ENCODE data around the gene CDH4.

DNA sequence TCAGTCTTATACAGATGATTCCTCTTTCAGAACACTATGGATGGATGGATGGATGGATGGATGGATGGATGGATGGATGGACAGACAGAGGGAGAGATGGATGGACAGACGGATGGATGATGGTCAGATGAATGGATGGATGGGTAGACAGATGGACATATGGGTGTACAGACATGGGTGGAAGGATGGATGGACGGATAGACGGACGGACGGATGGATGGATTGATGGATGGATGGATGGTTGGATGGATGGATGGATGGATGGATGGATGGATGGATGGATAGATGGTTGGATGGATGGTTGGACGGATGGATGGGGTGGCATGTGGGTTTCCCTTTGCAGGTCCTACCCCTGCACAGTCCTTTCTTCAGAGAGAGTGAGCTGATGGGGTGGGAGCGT is 320.7 kb downstream of the CDH4 start:
- TF ChIP-seq, protein P1, sequence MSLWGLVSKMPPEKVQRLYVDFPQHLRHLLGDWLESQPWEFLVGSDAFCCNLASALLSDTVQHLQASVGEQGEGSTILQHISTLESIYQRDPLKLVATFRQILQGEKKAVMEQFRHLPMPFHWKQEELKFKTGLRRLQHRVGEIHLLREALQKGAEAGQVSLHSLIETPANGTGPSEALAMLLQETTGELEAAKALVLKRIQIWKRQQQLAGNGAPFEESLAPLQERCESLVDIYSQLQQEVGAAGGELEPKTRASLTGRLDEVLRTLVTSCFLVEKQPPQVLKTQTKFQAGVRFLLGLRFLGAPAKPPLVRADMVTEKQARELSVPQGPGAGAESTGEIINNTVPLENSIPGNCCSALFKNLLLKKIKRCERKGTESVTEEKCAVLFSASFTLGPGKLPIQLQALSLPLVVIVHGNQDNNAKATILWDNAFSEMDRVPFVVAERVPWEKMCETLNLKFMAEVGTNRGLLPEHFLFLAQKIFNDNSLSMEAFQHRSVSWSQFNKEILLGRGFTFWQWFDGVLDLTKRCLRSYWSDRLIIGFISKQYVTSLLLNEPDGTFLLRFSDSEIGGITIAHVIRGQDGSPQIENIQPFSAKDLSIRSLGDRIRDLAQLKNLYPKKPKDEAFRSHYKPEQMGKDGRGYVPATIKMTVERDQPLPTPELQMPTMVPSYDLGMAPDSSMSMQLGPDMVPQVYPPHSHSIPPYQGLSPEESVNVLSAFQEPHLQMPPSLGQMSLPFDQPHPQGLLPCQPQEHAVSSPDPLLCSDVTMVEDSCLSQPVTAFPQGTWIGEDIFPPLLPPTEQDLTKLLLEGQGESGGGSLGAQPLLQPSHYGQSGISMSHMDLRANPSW (CRISPR knock-in tag; IDR thresholded peaks at IDR 0.05), result no peak
- TF ChIP-seq ZZZ3 (IDR thresholded peaks at IDR 0.05) (no peak), RBBP5 (IDR thresholded peaks at IDR 0.05; ENCODE audit: borderline replicate concordance, insufficient read depth, low read length, poor library complexity, severe bottlenecking) (no peak), ARID1B (IDR thresholded peaks at IDR 0.05) (no peak), ELF2 (CRISPR knock-in tag; IDR thresholded peaks at IDR 0.05) (no peak), MXI1 (IDR thresholded peaks at IDR 0.05; ENCODE audit: low read depth, low read length) (no peak), FOXP1 (CRISPR knock-in tag; IDR thresholded peaks at IDR 0.05) (no peak), GABPA (tag; conservative IDR thresholded peaks at IDR 0.05; ENCODE audit: low read depth) (no peak), POLR3A (IDR thresholded peaks at IDR 0.05; ENCODE audit: borderline replicate concordance, extremely low read depth, insufficient read depth, insufficient read length) (no peak)
- TF ChIP-seq, protein P2, sequence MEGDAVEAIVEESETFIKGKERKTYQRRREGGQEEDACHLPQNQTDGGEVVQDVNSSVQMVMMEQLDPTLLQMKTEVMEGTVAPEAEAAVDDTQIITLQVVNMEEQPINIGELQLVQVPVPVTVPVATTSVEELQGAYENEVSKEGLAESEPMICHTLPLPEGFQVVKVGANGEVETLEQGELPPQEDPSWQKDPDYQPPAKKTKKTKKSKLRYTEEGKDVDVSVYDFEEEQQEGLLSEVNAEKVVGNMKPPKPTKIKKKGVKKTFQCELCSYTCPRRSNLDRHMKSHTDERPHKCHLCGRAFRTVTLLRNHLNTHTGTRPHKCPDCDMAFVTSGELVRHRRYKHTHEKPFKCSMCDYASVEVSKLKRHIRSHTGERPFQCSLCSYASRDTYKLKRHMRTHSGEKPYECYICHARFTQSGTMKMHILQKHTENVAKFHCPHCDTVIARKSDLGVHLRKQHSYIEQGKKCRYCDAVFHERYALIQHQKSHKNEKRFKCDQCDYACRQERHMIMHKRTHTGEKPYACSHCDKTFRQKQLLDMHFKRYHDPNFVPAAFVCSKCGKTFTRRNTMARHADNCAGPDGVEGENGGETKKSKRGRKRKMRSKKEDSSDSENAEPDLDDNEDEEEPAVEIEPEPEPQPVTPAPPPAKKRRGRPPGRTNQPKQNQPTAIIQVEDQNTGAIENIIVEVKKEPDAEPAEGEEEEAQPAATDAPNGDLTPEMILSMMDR (IDR thresholded peaks at IDR 0.05 in 2 of 3, conservative IDR thresholded peaks at IDR 0.05 in 1 of 3; ENCODE audit: insufficient read depth in 2 of 3, low read depth in 1 of 3, low read length in 3 of 3), result no peak
